Lower leg skin (tissue), 4 donors: ENCODE data around the gene GPR84. TPM values are rescaled to one million over a fixed set of nuclear protein-coding genes. Genes with fewer than 3 reads are reported as not detected.

Experiments
- DNase-seq, 2 donors: peaks; one replicate each; pipeline ENCODE4 v3.0.0-alpha.2; 2019; ENCODE audit warnings: low spot score in 2 of 2
- H3K4me3 ChIP-seq: fragments of 200-600 bp; sonication (generic); 2 replicates; pipeline ENCODE4 v1.5.1; 2017; ENCODE audit warnings: mild to moderate bottlenecking, low read depth; ENCODE audit not compliant: poor library complexity, severe bottlenecking
- CTCF ChIP-seq, 3 donors: fragments of 450-650 bp; IDR thresholded peaks; one replicate each; pipeline ENCODE4 v1.5.1; 2016; ENCODE audit warnings: antibody characterized with exemption in 3 of 3, mild to moderate bottlenecking in 3 of 3, moderate library complexity in 2 of 3
- POLR2A ChIP-seq, 2 donors: fragments of 450-650 bp; IDR thresholded peaks; one replicate each; pipeline ENCODE4 v1.6.1; 2016 to 2017; ENCODE audit warnings: antibody characterized with exemption in 2 of 2, mild to moderate bottlenecking in 1 of 2, moderate library complexity in 1 of 2
- WGBS, 2 donors: methylation state at CpG; one replicate each; pipeline ENCODE4 v1.1.5; 2018; 5-methylcytosine and 5-hydroxymethylcytosine counted together
- intact Hi-C: fragments of 100-400 bp; cut with DNase I; formaldehyde crosslinking; loops from one replicate; pipeline ENCODE4 v1.15.0; 2023; ENCODE audit warnings: low total_unique reads
- total RNA-seq, 4 donors: library from RNA; depleted of rRNA; stranded (reverse); fragments of >200 nt; gene quantifications; one replicate each; pipeline ENCODE4 v1.1.0, GENCODE V29; 2016

Gene GPR84
- total RNA-seq, 4 donors from 2014 or later, result 0.42 TPM; not detected in 3

- intact Hi-C loops, result loop anchor here (2.0 kb wide), 1 partner anchor 40 kb away; no protein-coding TSS in a partner anchor
Measured at GRCh38 chr12:54401119-54401518, 36.8 kb upstream of the GPR84 start.

GRCh38 chr12:54398995-54399793 lies 34.9 kb upstream of the GPR84 start:
- 67 to 73% methylated on average over 8 of the region's 8 CpGs for WGBS, 2 donors
- peak; percentile 86 to 98 for DNase-seq
- intact Hi-C loops, result no loop called here
- H3K4me3 ChIP-seq, result no peak overlapping the region
- TF ChIP-seq POLR2A (IDR thresholded peaks at IDR 0.05) (no peak), CTCF (IDR thresholded peaks at IDR 0.05) (peak in 1 of 3 donors; percentile 92)

More at GRCh38 chr12:54401119-54401518, 36.8 kb upstream of the GPR84 start:
- H3K4me3 ChIP-seq, result no peak overlapping the region
- TF ChIP-seq CTCF (IDR thresholded peaks at IDR 0.05) (no peak), POLR2A (IDR thresholded peaks at IDR 0.05) (no peak)
- WGBS, 2 donors, result 92 to 96% methylated on average over 2 of the region's 2 CpGs
- no peak for DNase-seq

- intact Hi-C loops, result no loop called here
- 85 to 86% methylated on average over 2 of the region's 2 CpGs for WGBS, 2 donors
- no peak overlapping the region for H3K4me3 ChIP-seq
- TF ChIP-seq CTCF (IDR thresholded peaks at IDR 0.05), result no peak
- no peak for TF ChIP-seq POLR2A (IDR thresholded peaks at IDR 0.05)
- DNase-seq, result no peak
Measured at GRCh38 chr12:54398218-54398617, 33.9 kb upstream of the GPR84 start.

- TF ChIP-seq POLR2A (IDR thresholded peaks at IDR 0.05) (no peak), CTCF (IDR thresholded peaks at IDR 0.05) (no peak)
- WGBS, 2 donors, result 100% methylated on average over 1 of the region's 1 CpG
- no peak for DNase-seq
- intact Hi-C loops, result no loop called here
- H3K4me3 ChIP-seq, result no peak overlapping the region
Measured at GRCh38 chr12:54397157-54397556, 32.9 kb upstream of the GPR84 start.

GRCh38 chr12:54395545-54395944 lies 31.3 kb upstream of the GPR84 start:
- intact Hi-C loops, result no loop called here
- no peak for TF ChIP-seq CTCF (IDR thresholded peaks at IDR 0.05)
- no peak for TF ChIP-seq POLR2A (IDR thresholded peaks at IDR 0.05)
- H3K4me3 ChIP-seq, result no peak overlapping the region
- DNase-seq, result peak in 1 of 2 donors; percentile 85
